ENCODE data around the gene MYRF. TPM values are rescaled to one million over a fixed set of nuclear protein-coding genes. Genes with fewer than 3 reads are reported as not detected.

Gene MYRF
- total RNA-seq, 2 donors from 2014 or later, result 2.2 to 2.9 TPM

Other genes with a start within 250 kb of the MYRF start
- not detected for gene LRRC10B, start 243.9 kb upstream of the MYRF start, total RNA-seq
- gene SYT7, start 171.6 kb upstream of the MYRF start, total RNA-seq, result not detected
- gene DAGLA, start 72.2 kb upstream of the MYRF start, total RNA-seq, result under 1 TPM; 0.05 to 0.09 TPM
- gene TMEM258, start 40.0 kb downstream of the MYRF start, total RNA-seq, result 100 to 1,000 TPM; 146 to 169 TPM
- 10 to 100 TPM; 55.4 to 64.7 TPM for gene FEN1, start 40.3 kb downstream of the MYRF start, total RNA-seq
- 10 to 100 TPM in 1 of 2 donors, 1 to 10 TPM in 1; 8.5 to 17.7 TPM for gene FADS1, start 64.4 kb downstream of the MYRF start, total RNA-seq
- 10 to 100 TPM; 23.3 to 70.4 TPM for gene FADS2, start 75.7 kb downstream of the MYRF start, total RNA-seq
- 10 to 100 TPM; 14.7 to 22.3 TPM for gene FADS3, start 138.9 kb downstream of the MYRF start, total RNA-seq
- under 1 TPM; 0.34 to 0.49 TPM for gene RAB3IL1, start 164.9 kb downstream of the MYRF start, total RNA-seq
- 1 to 10 TPM; 1.9 to 4.1 TPM for gene BEST1, start 197.7 kb downstream of the MYRF start, total RNA-seq
- 1,000 to 10,000 TPM; 1,135 to 1,244 TPM for gene FTH1, start 215.0 kb downstream of the MYRF start, total RNA-seq